GM12878 (cell line): ENCODE data around the gene DAPK3. TPM values are rescaled to one million over a fixed set of nuclear protein-coding genes. Genes with fewer than 3 reads are reported as not detected.

Experiments
- ATAC-seq: fragments of 200-7000 bp; cut with Tn5 transposase; 3 replicates; pipeline ENCODE4 v1.9.1; 2020; ENCODE audit warnings: mild to moderate bottlenecking, moderate library complexity
- BruUV-seq: library from RNA; stranded (reverse); fragments of 400-500 nt; replicated peaks from 2 replicates; lab custom pipeline; 2021; lab: Mats Ljungman, UMichigan
- CTCF ChIA-PET: fragments of 300-600 bp; sonication (Branson Sonifier 250); formaldehyde crosslinking; extraction: SDS; loops from one replicate; lab custom pipeline; 2021; ENCODE audit warnings: inconsistent platforms; lab: Yijun Ruan, JAX
- POLR2A ChIA-PET: fragments of 350-600 bp; formaldehyde crosslinking; extraction: SDS; loops from one replicate; lab custom pipeline; 2021; ENCODE audit warnings: inconsistent platforms; lab: Charles Lee
- RAD21 ChIA-PET: fragments of 300-600 bp; sonication (Branson Sonifier 250); formaldehyde crosslinking; loops from one replicate; lab custom pipeline; 2023; ENCODE audit warnings: antibody characterized with exemption; ENCODE audit not compliant: unreplicated experiment; lab: Charles Lee
- SMC1A ChIA-PET: fragments of 300-600 bp; sonication (Branson Sonifier 250); formaldehyde crosslinking; loops from one replicate; lab custom pipeline; 2023; ENCODE audit not compliant: unreplicated experiment, uncharacterized antibody; lab: Charles Lee
- DNase-seq: peaks from one replicate; pipeline ENCODE4 v3.0.0-alpha.2; 2011; ENCODE audit warnings: low read depth, low spot score
- FAIRE-seq: peaks from 3 replicates; lab custom pipeline; 2011; peaks lifted over from hg19 to GRCh38; lab: Jason Lieb, UNC
- H2AFZ ChIP-seq: 2 replicates; pipeline ENCODE4 v1.6.0; 2011; ENCODE audit warnings: low read depth, low read length, control low read depth; ENCODE audit not compliant: control insufficient read depth
- H3K27ac ChIP-seq: 2 replicates; pipeline ENCODE4 v1.5.1; 2011; ENCODE audit warnings: control low read depth; ENCODE audit not compliant: control insufficient read depth, insufficient read depth
- H3K27me3 ChIP-seq, 2 experiments: replicated peaks in 1 of 2; 2 replicates each; pipeline versions ENCODE4 v1.6.0 to v1.6.1; 2011; ENCODE audit warnings: low read length in 1 of 2; ENCODE audit not compliant: control insufficient read depth in 2 of 2, insufficient read depth in 2 of 2
- H3K36me3 ChIP-seq, 2 experiments: 2 replicates each; pipeline ENCODE4 v1.5.1; 2011; ENCODE audit warnings: low read length in 1 of 2; ENCODE audit not compliant: control insufficient read depth in 2 of 2, insufficient read depth in 2 of 2
- H3K4me1 ChIP-seq: 2 replicates; pipeline ENCODE4 v1.6.1; 2011; ENCODE audit warnings: mild to moderate bottlenecking, low read length, moderate library complexity, mixed read lengths; ENCODE audit not compliant: control insufficient read depth, insufficient read depth
- H3K4me2 ChIP-seq: 2 replicates; pipeline ENCODE4 v1.6.0; 2011; ENCODE audit warnings: control low read depth; ENCODE audit not compliant: control insufficient read depth, insufficient read depth
- H3K4me3 ChIP-seq: fragments of 200-600 bp; sonication (generic); 2 replicates; pipeline ENCODE4 v1.5.1; 2016
- H3K79me2 ChIP-seq: 2 replicates; pipeline ENCODE4 v1.6.0; 2011; ENCODE audit warnings: low read length; ENCODE audit not compliant: control insufficient read depth, insufficient read depth
- H3K9ac ChIP-seq: 2 replicates; pipeline ENCODE4 v1.8.0; 2011; ENCODE audit warnings: low read length, control low read depth, mixed read lengths; ENCODE audit not compliant: control insufficient read depth, insufficient read depth
- H3K9me3 ChIP-seq: replicated peaks from 3 replicates; pipeline ENCODE4 v1.5.1; 2011; ENCODE audit warnings: mild to moderate bottlenecking, low read length; ENCODE audit not compliant: control insufficient read depth, insufficient read depth
- H4K20me1 ChIP-seq: 2 replicates; pipeline ENCODE4 v1.6.0; 2011; ENCODE audit not compliant: control insufficient read depth, insufficient read depth
- SMAD5 ChIP-seq: IDR thresholded peaks from 2 replicates; pipeline ENCODE4 v1.6.1; 2016; ENCODE audit warnings: antibody characterized with exemption, low read depth
- ZBTB40 ChIP-seq: fragments of 450-650 bp; IDR thresholded peaks from 2 replicates; pipeline ENCODE4 v1.6.1; 2016; ENCODE audit warnings: mild to moderate bottlenecking, moderate library complexity, borderline replicate concordance
- WGBS: methylation state at CpG from one replicate; pipeline ENCODE4 v1.1.6; 2016; ENCODE audit warnings: low lambda C conversion rate; ENCODE audit not compliant: insufficient replicate concordance, insufficient coverage; ENCODE audit errors: missing lambda C conversion rate; 5-methylcytosine and 5-hydroxymethylcytosine counted together
- in situ Hi-C: fragments of 300-500 bp; cut with MboI; formaldehyde crosslinking; loops from 9 replicates; pipeline ENCODE4 v1.14.3; 2018; ENCODE audit warnings: mixed read lengths
- intact Hi-C: fragments of 100-400 bp; cut with micrococcal nuclease; formaldehyde crosslinking; loops from one replicate; pipeline ENCODE4 v1.14.2; 2022; ENCODE audit not compliant: unreplicated experiment
- polyA plus RNA-seq, 11 experiments: library from polyadenylated mRNA; depleted of rRNA in 4 of 11; unstranded in 6 of 11; stranded (reverse) in 5 of 11; fragments of >200 nt; fragmentation: Nextera tagmentation in 4 of 11; fragmentation: Illumina TruSeq in 1 of 11; extraction: Ambion mirVana in 4 of 11; extraction: Trizol in 1 of 11; gene quantifications; 1 replicate in 1 of 11; 2 replicates in 10 of 11; pipeline versions ENCODE4 v1.2.1 to v1.2.3, GENCODE V29; 2011 to 2016; ENCODE audit warnings: inconsistent platforms in 2 of 11, missing spikeins in 2 of 11, low read depth in 1 of 11
- total RNA-seq, 4 experiments: library from RNA; depleted of rRNA in 3 of 4; stranded (reverse); fragments of >200 nt in 3 of 4; fragmentation: Illumina TruSeq in 1 of 4; extraction: Trizol in 1 of 4; gene quantifications; 2 replicates each; pipeline versions ENCODE4 v1.2.1 to v1.2.3, GENCODE V29; 2013 to 2021

DAPK3 gene
- total and polyA plus RNA-seq, 10 of the 15 experiments (the other 5 are each of a cell fraction or from before 2014, with no cell fraction given), result 0.13 to 46.4 (median 24.8) TPM

GRCh38 chr19:3975144-3975543, 4.2 kb upstream of the DAPK3 start:
- peaks cover 20% of the 10 kb centered on the region for H4K20me1 ChIP-seq
- SMC1A ChIA-PET, result no interaction called here
- POLR2A ChIA-PET, result no interaction called here
- no TSS peak for BruUV-seq
- TF ChIP-seq SMAD5, result 0 out of 2 replicates have a peak, but pooled peaks have one; percentile 20
- TF ChIP-seq ZBTB40, result no peak
- H2AFZ ChIP-seq, result no peak overlapping the region
- H3K4me1 ChIP-seq, result peaks cover 3% of the 10 kb centered on the region
- intact Hi-C loops, result no loop called here
- H3K79me2 ChIP-seq, result peaks cover 33% of the 10 kb centered on the region
- 93% methylated on average over 8 of the region's 8 CpGs for WGBS
- FAIRE-seq (no peak), DNase-seq (no peak), ATAC-seq (no peak)
- H3K9ac ChIP-seq, result no peak overlapping the region
- H3K36me3 ChIP-seq, result peaks cover 17 to 40% of the 10 kb centered on the region in 2 experiments
- in situ Hi-C loops, result no loop called here
- RAD21 ChIA-PET, result no interaction called here
- CTCF ChIA-PET, result interaction anchor here (0.7 kb wide), 1 partner anchor 15 kb away, joined by 5 read pairs; no protein-coding TSS in a partner anchor
- no peak overlapping the region for H3K4me3 ChIP-seq
- H3K27me3 ChIP-seq, result no peaks in the 10 kb centered on the region
- H3K9me3 ChIP-seq, result no peaks in the 10 kb centered on the region
- H3K4me2 ChIP-seq, result no peak overlapping the region
- H3K27ac ChIP-seq, result no peak overlapping the region
